OCI-M1 (cell line): ENCODE measurements around the gene IL3.
"Not testable (repeated sequence)": the region's sequence is repeated elsewhere in the genome, so short reads cannot be mapped to it uniquely, and the experiment has no call there.

ENCODE experiments used
- DNase-seq: peaks from one replicate; lab custom pipeline; 2025; lab: John Stamatoyannopoulos, UW

Gene IL3

GRCh38 chr5:132095077-132095410, 34.6 kb downstream of the IL3 start:
- no peak for DNase-seq

- DNase-seq, result no peak
These were observed 35.0 kb downstream of the IL3 start for GRCh38 chr5:132095424-132095972.

- no peak for DNase-seq
These were observed 36.4 kb downstream of the IL3 start for GRCh38 chr5:132096904-132097303.

- DNase-seq, result peak; percentile 94
These were observed 37.7 kb downstream of the IL3 start for GRCh38 chr5:132098151-132098594.

- DNase-seq, result no peak
These were observed 38.2 kb downstream of the IL3 start for GRCh38 chr5:132098621-132099020.

DNA sequence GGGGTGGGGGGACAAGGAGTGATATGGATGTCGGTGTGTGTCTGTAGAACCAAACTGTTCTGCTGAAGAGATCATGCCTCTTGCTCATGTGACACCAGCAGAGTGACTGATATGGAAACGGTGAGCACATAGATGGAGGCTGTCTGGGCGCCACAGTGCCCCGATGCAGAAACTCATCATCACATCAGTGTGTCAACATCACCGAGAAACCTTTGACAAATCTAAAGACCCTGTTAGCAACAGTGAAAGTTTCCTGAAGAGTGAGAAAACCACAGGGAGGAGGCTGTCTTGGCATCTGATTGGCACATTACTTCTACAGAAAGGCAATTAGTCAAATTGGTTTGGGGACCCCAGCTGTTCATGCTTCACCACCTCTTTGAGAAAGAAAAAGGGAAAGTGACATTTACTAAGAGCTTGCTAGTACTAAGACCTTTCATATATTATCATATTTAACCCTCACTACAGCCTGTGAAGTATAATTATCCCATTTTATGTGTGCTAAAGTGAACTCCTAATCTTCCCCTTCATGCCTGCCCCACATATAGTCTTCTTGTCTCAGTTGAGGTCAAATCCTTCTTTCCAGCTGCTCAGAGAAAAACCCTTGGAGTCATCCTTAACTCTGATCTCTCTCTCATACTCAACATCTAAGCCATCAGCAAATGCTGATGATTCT, 38.8 kb downstream of the IL3 start:
- DNase-seq, result peak; percentile 21

DNA sequence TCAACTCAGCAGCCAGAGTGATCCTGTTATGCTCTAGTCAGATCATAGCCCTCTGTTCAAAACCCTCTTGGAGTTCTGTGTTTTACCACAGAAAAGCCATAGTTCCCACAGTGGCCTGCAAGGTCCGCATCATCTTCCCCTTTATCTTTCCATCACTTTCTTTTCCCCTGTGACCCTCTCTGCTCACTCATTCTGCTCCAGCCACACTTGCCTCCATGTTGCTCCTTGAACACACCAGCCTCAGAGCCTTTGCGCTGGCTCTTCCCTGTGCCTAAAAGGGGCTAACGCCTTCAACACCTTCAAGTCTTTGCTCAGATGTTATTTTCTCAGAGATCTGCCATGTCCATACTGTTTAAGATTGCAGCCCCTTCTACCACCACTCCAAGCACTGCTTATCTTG, 39.5 kb downstream of the IL3 start:
- peak; percentile 21 for DNase-seq

- no peak for DNase-seq
These were observed 40.3 kb downstream of the IL3 start for GRCh38 chr5:132100672-132101261.

DNA sequence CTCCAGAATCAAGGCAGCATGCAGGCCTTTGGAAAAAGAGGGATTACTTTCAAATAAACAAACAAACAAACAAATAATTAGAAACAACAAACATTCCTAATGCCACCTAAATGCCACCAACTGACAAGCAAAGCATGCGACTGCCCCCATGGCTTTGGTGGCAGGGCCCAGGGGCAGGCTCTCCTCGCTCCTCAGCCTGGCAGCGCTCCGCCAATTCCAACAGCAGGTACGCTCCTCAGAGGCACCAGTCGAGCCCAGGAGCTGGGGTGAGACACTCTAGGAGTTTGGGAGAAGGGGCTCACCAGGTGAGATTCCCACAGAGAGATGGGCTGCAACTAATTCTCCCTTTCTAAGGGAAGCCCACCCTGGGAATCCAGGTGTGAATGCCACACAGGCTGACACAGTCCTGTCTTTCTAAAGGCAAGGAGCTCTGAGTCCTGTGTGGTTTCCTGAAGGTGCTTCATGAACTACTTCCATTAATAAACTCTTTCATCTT, 41.0 kb downstream of the IL3 start:
- no peak for DNase-seq

DNA sequence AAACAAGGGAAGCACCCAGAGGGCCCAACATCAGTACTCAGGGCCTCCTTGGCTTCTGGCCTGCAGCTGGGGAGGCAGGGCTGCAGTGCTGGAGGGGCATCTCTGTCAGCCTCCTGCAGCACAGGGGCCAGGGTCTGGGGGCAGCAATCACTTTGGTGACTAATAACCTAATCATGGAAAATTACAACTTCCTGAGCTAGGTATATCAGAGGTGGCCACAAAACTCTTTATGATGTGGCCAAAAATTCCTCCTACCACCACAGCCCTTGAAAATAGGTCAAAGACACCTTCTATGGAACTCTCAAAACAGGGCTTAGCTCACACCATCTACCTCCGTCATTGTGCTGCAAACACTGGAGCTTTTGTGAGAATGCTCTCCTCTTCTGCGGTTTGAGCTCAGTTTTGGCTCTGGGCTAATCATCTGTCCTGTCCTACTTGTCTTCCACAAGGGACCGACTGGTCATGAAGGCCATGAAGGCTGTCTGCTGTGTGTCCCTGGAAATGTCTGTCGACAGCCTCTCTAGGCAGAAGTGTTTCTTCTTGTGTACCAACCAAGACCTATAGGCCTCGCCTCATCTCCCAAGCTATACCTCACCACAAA, 41.7 kb downstream of the IL3 start:
- DNase-seq, result no peak

DNA sequence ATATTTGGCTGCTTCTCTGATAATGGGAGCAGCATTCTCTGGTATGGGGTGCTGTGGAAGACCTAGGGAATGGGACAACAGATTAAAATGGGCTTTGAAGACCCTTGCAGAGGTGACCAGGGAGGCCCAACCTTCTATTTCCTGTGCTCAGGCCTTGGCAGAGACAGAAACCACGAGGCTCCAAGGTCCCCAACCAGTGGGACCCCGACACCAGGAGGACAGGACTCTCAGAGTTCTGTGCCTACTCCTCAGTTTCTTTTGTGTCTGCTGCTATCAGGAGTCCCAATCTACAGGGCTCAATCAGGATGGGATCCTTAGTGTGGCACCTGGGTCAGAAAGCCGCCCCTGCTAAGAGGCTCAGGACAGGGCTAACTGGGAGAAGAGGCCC, 42.5 kb downstream of the IL3 start:
- DNase-seq, result no peak

DNA sequence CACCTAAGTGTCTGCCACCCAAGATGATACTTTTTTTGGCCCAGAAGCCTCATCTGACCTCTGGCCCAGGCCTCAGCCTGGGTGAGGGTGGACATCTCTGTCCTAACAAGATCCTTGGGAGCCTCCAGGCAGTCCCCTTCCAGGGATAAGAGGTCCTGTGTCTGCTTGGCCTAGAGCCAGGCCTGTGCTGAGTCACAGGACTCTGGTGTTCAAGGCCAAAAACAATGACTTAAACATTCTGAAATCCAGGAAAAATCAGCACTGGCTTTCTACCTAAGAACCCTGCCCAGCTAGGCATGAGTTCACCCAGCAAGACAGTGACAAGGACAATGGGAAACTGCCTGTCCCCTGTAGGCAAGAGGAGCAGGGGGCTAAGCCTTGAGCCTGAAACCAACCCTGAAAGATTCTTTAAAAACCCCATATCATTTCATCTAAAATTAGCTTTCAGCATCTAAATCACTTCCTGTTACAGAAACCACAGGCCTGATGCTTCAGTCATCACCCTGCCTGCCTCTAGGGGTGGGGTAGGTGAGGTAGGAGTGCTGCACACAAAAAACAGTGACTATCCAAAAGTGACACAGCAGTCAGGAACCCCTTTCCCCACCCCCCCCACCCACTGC, 43.0 kb downstream of the IL3 start:
- peak; percentile 74 for DNase-seq

GRCh38 chr5:132103969-132104391, 43.5 kb downstream of the IL3 start:
- no peak for DNase-seq

- DNase-seq, result no peak
These were observed 44.1 kb downstream of the IL3 start for GRCh38 chr5:132104556-132104955.

GRCh38 chr5:132105688-132106087, 45.2 kb downstream of the IL3 start:
- DNase-seq, result no peak

- not testable (repeated sequence) for DNase-seq
These were observed 48.0 kb downstream of the IL3 start for GRCh38 chr5:132108495-132108894.

GRCh38 chr5:132108957-132109356, 48.5 kb downstream of the IL3 start:
- not testable (repeated sequence) for DNase-seq

GRCh38 chr5:132109494-132110053, 49.1 kb downstream of the IL3 start:
- DNase-seq, result no peak

- no peak for DNase-seq
These were observed 49.7 kb downstream of the IL3 start for GRCh38 chr5:132110195-132110594.

- DNase-seq, result no peak
These were observed 50.5 kb downstream of the IL3 start for GRCh38 chr5:132110930-132111329.

DNA sequence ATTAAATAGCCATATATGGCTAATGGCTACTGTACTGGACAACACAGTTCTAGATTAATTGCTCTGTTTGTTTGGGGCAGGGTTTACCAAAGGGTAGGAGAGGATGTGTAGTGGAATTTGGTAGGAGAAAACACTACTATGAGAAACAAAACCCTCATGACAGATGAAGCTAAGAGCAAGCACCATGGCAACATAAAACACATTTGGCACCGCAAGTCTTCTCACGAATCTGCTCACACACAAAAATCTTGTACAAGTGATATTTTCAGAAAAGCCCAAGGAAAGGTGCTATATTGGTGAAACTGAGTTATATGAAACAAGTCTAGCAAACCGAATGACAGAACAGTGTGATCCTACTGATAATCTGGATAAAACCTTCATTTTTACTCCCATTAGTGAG, 51.7 kb downstream of the IL3 start:
- no peak for DNase-seq
